ELR (cell line): Measurements from ENCODE around the gene KDM5C.

Experiments
- DNase-seq: peaks from one replicate; pipeline ENCODE4 v3.0.0-alpha.2; 2015; ENCODE audit warnings: low read depth

The KDM5C gene

GRCh38 chrX:53250556-53250955 lies 25.5 kb upstream of the KDM5C start:
- no peak for DNase-seq

DNA sequence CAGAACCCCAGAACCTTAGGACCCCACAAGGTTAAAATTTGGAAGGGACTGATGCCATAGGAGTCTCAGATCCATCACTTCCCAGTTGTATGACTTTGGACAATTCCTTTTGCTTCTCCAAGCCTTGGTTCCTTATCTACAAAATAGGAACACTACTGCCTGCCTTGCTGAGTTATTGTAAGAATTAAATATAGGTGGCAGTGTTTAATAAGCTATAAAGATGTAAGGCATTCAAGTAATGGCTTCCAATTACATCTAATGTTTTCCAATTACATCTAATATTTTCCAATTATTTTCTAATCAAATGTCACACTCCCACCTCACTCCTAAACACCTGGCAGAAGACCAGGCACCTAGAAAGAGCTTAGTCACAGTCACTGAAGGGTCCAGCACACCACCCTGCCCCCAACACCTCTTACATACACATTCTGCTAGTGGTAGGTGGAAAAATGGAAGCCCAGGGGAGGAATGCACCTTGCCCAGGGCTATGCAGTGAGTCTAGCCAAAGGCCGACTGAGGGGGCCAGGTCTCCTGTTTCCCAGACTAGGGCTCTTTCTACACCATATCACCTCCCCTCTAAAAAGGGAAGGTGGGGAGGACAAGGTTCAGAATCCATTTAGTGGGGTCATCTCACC lies 24.5 kb upstream of the KDM5C start:
- DNase-seq, result peak; percentile 17

GRCh38 chrX:53247928-53248327 lies 22.9 kb upstream of the KDM5C start:
- DNase-seq, result no peak

DNA sequence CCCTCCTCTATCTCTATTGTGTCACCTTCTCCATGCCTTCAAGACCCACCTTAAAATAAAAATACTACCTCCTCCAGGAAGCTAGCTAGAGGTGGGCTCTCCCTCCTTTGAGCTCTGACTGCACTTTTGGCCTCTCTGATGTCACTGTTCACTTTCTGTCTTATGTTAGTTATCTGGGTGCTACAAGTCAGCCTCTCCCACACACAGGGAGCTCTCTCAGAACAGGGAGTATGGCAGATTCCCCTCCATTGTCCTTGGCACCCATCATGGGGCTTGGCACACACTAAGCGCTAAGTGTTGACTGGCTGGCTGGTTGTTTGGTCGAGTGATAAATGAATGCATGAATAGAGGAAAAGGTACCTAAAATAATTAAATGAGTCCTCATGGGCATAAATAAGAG lies 21.2 kb upstream of the KDM5C start:
- DNase-seq, result no peak

GRCh38 chrX:53244610-53245009 lies 19.6 kb upstream of the KDM5C start:
- peak; percentile 13 for DNase-seq

DNA sequence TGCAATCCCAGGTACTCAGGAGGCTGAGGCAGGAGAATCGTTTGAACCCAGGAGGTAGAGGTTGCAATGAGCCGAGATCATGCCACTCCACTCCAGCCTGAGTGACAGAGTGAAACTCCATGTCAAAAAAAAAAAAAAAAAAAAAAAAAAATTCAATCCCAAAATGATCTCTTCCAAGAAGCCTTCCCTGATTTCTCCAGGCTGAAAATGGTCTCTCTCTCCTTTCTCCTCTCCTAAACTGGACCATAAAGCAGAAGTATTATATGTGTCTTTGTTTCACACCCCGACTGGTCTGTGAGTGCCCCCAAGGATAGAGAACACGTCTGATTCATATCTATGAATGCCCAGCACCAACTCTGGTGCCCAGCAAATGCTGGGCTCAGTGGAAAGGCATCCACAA lies 17.3 kb upstream of the KDM5C start:
- DNase-seq, result no peak

GRCh38 chrX:53241558-53241957 lies 16.6 kb upstream of the KDM5C start:
- no peak for DNase-seq

GRCh38 chrX:53239474-53239873 lies 14.5 kb upstream of the KDM5C start:
- DNase-seq, result peak; percentile 6

GRCh38 chrX:53237056-53237455 lies 12.0 kb upstream of the KDM5C start:
- no peak for DNase-seq

- no peak for DNase-seq
Observed at GRCh38 chrX:53236025-53236679, 11.1 kb upstream of the KDM5C start.

GRCh38 chrX:53235566-53235965 lies 10.6 kb upstream of the KDM5C start:
- DNase-seq, result no peak

GRCh38 chrX:53234484-53234883 lies 9.5 kb upstream of the KDM5C start:
- no peak for DNase-seq

- no peak for DNase-seq
Observed at GRCh38 chrX:53233536-53233935, 8.5 kb upstream of the KDM5C start.

GRCh38 chrX:53230116-53230515 lies 5.1 kb upstream of the KDM5C start:
- DNase-seq, result no peak

- no peak for DNase-seq
Observed at GRCh38 chrX:53227224-53227765, 2.3 kb upstream of the KDM5C start.

GRCh38 chrX:53223955-53224859 lies 800 bp downstream of the KDM5C start:
- peak; percentile 86 for DNase-seq

GRCh38 chrX:53223068-53223693 lies 1.8 kb downstream of the KDM5C start:
- peak; percentile 10 for DNase-seq

DNA sequence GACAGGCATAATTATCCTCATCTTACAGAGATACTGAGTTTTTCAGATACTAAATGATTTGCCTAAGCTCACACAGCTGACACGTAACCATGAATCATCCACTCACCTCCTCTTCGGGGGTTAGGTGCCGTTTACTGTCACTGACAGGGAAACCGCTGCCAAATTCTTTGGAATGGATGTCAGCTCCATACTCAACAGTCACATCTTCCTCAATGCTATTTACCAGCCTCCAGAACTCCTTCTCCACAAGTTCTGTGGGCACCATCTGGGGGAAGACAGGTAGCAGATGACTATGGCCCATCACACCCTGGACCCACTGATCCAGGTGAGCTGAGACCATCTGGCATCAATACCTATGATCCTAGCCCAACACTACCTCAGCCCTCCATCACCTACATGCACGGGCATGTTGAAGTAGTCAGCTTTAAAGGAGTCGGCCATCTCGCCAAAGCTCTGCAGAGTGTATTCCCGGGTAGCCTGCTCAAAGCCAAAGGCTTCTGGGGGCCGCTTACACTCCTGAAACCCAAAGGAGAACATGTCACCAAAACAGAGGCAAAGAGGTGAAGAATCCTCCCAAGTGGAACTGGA lies 13.5 kb downstream of the KDM5C start:
- peak; percentile 90 for DNase-seq

DNA sequence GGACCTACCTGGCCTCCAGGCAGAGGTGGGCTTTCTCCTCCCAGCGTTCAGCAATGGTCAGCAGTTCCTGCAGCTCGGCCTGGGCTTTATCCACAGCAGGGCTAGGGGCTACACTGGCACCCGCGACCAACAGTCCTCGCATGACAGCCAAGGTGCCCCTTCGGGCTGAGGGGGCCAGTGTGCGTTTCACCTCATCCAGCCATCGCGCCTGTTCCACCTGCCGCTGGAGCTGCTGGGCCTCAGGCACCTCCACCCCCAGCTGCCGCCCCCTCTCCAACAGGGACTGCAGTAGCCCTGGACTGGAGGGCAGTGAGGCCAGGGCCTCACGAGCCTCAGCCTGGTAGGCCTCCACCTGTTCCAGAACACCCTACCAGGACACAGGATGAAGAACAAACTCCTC lies 28.3 kb downstream of the KDM5C start:
- no peak for DNase-seq

DNA sequence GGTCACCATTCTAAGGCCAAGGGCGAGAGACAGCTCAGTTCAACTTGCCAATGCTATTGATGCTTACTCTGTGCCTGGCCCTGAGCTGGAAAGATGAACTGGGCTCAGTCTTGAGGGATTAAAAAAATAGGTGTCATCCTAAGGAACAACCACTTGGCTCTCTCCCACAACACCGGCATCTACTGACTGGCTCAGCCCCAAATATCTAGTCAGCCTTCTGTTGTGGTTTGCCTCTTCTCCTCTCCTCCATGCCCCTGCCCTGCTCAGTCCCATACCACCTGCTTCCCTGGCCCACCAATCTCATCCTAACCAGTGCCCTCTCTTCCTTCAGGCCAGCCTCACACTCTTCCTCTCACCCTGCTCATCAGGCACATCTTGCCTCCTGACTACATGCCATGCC lies 29.6 kb downstream of the KDM5C start:
- no peak for DNase-seq

- no peak for DNase-seq
Observed at GRCh38 chrX:53194308-53194707, 30.7 kb downstream of the KDM5C start.

DNA sequence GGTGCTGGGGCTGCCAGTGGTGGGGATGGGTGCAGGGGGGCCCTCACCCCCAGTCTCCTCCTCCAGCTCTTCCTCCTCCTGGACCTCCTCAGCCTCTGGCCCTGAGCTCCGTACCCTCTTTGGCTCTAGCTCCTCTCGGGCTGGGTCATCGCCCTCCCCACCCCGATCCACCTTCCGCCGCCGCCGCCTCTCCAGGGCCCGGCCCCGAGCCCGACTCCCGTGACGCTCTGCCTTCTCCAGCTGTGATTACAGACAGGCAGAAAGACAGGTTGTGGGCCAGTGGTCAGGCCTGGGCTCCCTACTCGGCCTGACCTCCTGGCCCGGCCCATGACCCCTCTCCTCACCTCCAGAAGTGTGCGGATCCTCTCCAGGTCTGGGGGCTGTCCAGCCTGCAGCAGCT lies 31.9 kb downstream of the KDM5C start:
- no peak for DNase-seq
